IPS-20b (cell line): ENCODE measurements around the gene DMPK.
A peak's percentile ranks its signal among the peaks of the same experiment; 100 is the strongest.

Experiments used
- H3K27ac ChIP-seq: one replicate; pipeline ENCODE4 v1.5.1; 2013; ENCODE audit warnings: low read length
- H3K27me3 ChIP-seq: 2 replicates; pipeline ENCODE4 v1.6.1; 2013; ENCODE audit warnings: mild to moderate bottlenecking, low read length, inconsistent platforms; ENCODE audit not compliant: insufficient read depth
- H3K36me3 ChIP-seq: 2 replicates; pipeline ENCODE4 v1.6.1; 2013; ENCODE audit warnings: low read depth, mild to moderate bottlenecking, inconsistent platforms, low read length, moderate library complexity; ENCODE audit not compliant: insufficient read depth
- H3K4me1 ChIP-seq: 2 replicates; pipeline ENCODE4 v1.6.1; 2013; ENCODE audit warnings: mild to moderate bottlenecking, control low read depth, inconsistent platforms, low read length, moderate library complexity; ENCODE audit not compliant: insufficient read depth
- H3K4me3 ChIP-seq: 2 replicates; pipeline ENCODE4 v1.5.1; 2013; ENCODE audit warnings: mild to moderate bottlenecking, low read length, inconsistent platforms
- H3K9ac ChIP-seq: 2 replicates; pipeline ENCODE4 v1.6.1; 2013; ENCODE audit warnings: low read depth, mild to moderate bottlenecking, inconsistent platforms, low read length, moderate library complexity
- H3K9me3 ChIP-seq: 2 replicates; pipeline ENCODE4 v1.6.1; 2013; ENCODE audit warnings: mild to moderate bottlenecking, low read depth, low read length, inconsistent platforms; ENCODE audit not compliant: insufficient read depth

Gene DMPK

DNA sequence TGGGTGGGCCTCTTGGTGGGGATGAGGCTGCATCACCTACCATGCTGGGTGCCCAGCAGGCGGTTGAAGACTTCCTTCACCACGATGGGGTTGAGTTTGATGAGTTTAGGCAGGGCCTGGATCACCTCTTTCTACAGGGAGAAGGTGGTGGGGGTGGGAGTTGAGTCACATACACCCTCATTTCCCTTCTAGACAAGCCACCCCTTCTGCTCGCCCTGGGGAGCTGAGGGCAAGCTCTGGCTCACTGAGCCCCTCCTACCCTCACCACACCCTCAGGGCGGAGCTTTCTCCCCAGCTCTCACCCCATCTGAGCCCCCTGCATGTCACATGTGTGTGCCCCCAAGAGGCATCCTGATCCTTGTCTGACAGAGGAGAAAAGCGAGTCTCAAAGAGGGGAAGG is 40.4 kb upstream of the DMPK start:
- Histone ChIP-seq H3K9ac (no peak overlapping the region), H3K27ac (no peak overlapping the region), H3K9me3 (no peaks in the 10 kb centered on the region), H3K36me3 (peaks cover 82% of the 10 kb centered on the region), H3K27me3 (no peaks in the 10 kb centered on the region), H3K4me3 (no peak overlapping the region), H3K4me1 (peaks cover 8% of the 10 kb centered on the region; the same call in 1 of the 2 replicates)

DNA sequence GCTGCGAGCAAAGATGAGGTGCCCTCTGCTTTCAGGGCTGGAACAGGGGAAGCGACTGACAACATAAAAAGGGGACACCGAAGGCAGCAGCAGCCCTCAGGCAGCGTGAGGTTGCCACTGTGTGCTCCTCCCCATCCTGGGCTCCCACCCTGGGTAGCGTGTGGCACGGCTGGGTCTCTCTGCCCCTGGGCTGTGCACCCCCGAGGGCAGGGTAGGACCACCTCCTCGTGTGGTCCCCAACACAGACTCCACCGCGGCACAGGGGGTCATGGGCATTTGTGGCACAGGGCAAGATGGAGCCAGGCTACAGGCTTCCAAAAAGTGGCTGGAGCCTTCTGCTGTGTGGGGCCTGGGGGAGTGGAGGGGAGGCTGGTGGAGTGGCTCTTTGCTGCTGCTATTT is 39.3 kb upstream of the DMPK start:
- H3K9ac ChIP-seq, result no peak overlapping the region
- no peak overlapping the region for H3K4me3 ChIP-seq
- no peaks in the 10 kb centered on the region for H3K27me3 ChIP-seq
- no peaks in the 10 kb centered on the region for H3K9me3 ChIP-seq
- H3K27ac ChIP-seq, result no peak overlapping the region
- peaks cover 11% of the 10 kb centered on the region; the same call in 1 of the 2 replicates for H3K4me1 ChIP-seq
- H3K36me3 ChIP-seq, result peaks cover 70% of the 10 kb centered on the region

DNA sequence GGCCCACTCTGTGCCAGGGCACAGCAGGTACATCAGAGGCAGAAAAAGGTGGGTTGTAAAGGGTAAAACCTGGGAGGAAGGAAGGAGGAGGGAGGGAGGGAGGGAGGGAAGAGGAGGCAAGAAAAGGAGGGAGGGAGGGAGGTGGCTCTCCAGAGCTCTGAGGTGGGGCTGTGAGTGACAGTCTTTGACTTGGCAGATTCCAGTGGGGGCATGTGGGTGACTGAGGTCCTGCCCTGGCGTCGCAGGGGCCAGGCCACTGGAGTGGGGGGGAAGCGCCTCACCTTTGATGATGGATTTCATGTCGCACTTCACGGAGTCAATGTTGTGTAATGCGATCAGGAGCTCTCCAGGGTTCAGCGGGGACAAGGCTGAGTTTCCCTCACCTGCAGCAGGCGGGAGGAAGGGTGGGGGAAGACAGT is 38.8 kb upstream of the DMPK start:
- H3K9me3 ChIP-seq, result no peaks in the 10 kb centered on the region
- H3K27ac ChIP-seq, result no peak overlapping the region
- H3K4me1 ChIP-seq, result peaks cover 11% of the 10 kb centered on the region; the same call in 1 of the 2 replicates
- no peak overlapping the region for H3K4me3 ChIP-seq
- peaks cover 66% of the 10 kb centered on the region for H3K36me3 ChIP-seq
- no peak overlapping the region for H3K9ac ChIP-seq
- no peaks in the 10 kb centered on the region for H3K27me3 ChIP-seq

DNA sequence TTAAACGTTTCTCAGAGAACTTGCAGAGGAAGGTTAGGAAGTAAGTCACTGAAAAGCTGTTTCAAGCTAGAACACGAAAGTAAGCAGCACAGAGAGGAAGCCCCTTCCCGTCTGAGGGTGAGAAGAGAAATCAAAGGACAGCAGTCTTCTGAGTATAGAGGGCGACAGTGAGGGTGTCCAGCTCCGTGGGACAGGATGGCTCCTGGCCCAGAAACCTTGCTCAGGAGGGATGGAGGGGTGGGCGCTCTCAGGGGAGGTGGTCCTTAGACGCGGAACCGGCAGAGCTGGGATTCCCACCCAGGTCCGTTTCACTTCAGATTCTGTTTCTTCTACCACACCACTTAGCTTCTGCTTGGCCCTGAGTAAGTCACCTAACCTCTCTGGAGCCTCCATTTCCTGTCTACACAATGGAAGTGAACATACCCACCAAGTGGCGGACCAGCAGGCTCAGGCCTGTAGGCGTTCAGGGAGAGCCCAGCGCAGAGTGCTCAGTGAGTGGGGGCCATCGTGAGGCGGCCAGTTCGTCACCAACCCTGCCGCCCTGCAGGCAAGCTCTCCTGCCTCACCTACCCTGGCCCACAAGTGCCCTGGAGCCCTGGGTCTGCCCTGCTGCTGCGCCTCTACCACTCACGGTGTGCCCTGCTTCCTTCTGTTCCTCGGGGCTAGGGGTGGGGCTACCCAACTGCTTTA is 38.3 kb upstream of the DMPK start:
- H3K27ac ChIP-seq, result no peak overlapping the region

DNA sequence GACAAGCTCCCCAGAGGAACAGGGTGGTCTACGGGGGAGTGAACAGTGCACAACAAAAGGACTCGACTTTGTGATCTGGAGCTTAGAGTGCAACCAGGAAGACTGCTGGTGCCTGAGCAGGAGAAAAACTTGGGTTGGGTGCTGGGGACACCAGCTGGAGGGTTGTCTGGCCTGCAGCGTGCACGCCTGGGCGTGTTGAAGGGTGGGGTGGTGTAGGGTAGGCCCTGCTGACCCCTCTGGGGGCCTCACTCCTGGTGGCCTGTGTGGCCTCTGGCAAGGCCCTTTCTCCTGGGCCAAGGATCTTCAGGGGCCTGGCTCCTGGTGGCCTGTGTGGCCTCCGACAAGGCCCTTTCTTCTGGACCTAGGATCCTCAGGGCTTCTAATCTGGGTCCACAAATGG is 37.5 kb upstream of the DMPK start:
- H3K9ac ChIP-seq, result no peak overlapping the region
- H3K27ac ChIP-seq, result no peak overlapping the region
- H3K4me1 ChIP-seq, result peaks cover 11% of the 10 kb centered on the region; the same call in 1 of the 2 replicates
- H3K27me3 ChIP-seq, result no peaks in the 10 kb centered on the region
- no peaks in the 10 kb centered on the region for H3K9me3 ChIP-seq
- H3K36me3 ChIP-seq, result peaks cover 52% of the 10 kb centered on the region
- H3K4me3 ChIP-seq, result no peak overlapping the region

More for the DNA sequence above, 38.3 kb upstream of the DMPK start:
- Histone ChIP-seq H3K36me3 (peaks cover 60% of the 10 kb centered on the region), H3K4me1 (peaks cover 11% of the 10 kb centered on the region; the same call in 1 of the 2 replicates), H3K9ac (no peak overlapping the region), H3K9me3 (no peaks in the 10 kb centered on the region), H3K4me3 (no peak overlapping the region), H3K27me3 (no peaks in the 10 kb centered on the region)

DNA sequence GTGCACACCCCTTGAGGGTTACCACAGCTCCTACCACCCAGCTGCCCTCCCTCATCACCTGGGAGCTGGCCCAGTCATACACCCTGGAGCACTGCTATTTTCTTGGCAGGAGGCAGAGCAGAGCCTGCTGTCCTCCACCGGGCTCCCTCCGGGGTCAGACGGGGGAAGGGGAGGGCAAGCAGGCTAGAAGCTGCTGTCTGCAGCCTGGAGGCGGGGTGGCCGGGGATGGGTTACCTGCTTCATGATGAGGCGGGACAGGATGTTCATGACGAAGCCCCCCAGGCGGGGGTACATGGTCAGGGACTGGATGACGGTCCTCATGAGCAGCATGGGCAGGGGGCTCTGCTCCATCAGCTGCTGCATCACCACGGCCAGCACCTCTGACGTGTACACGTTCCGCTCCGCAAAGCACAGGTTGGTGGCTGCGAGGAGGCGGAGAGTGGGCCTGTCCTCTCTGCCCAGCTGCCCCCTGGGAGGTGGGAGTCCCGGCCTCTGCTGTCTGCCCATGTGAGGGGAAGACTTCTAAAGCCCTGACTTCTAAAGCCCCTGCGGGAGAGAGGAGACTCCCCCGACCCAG is 35.5 kb upstream of the DMPK start:
- H3K4me3 ChIP-seq, result peak overlapping the region; percentile 41; the same call in 1 of the 2 replicates
- peaks cover 17% of the 10 kb centered on the region; the same call in 1 of the 2 replicates for H3K4me1 ChIP-seq
- peak overlapping the region; percentile 53; the same call in 1 of the 2 replicates for H3K9ac ChIP-seq
- H3K9me3 ChIP-seq, result no peaks in the 10 kb centered on the region
- peak overlapping the region; percentile 57 for H3K27ac ChIP-seq
- H3K27me3 ChIP-seq, result no peaks in the 10 kb centered on the region
- peaks cover 33% of the 10 kb centered on the region for H3K36me3 ChIP-seq

DNA sequence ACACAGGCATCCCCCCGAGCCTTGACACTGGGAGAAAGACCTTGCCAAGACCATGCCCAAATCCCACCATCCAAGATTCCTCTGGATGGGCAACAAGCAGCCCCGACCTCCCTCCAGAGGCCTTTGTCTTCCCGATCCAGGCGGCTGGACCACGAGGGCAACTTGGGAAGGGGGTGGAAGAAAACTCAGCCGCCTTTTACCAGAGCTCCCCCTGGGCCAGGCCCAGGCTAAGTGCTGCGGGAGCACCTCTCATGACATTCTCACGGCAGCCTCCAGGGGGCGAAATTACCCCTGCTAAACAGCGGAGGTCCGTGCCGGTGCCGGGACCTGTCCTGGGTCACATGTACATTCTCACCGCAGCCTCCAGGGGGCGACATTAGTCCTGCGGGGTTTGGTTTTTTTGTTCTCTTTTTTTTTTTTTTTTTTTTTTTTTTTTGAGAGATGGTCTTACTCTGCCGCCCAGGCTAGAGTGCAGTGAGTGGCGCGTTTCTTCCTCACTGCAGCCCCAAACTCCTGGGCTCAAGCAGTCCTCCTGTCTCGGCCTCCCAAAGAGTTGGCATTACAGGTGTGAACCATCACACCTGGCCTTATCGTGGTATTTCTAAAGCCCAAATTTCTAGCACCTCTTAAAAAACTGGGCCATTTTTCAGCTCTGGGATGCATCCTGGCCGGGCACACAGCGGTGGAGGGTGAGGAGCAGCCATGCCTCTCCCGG is 34.9 kb upstream of the DMPK start:
- Histone ChIP-seq H3K4me1 (peaks cover 17% of the 10 kb centered on the region; the same call in 1 of the 2 replicates), H3K9ac (peak overlapping the region; percentile 79; the same call in 1 of the 2 replicates), H3K36me3 (peaks cover 27% of the 10 kb centered on the region), H3K4me3 (peak overlapping the region; percentile 79), H3K27me3 (no peaks in the 10 kb centered on the region), H3K9me3 (no peaks in the 10 kb centered on the region), H3K27ac (peak overlapping the region; percentile 57)

DNA sequence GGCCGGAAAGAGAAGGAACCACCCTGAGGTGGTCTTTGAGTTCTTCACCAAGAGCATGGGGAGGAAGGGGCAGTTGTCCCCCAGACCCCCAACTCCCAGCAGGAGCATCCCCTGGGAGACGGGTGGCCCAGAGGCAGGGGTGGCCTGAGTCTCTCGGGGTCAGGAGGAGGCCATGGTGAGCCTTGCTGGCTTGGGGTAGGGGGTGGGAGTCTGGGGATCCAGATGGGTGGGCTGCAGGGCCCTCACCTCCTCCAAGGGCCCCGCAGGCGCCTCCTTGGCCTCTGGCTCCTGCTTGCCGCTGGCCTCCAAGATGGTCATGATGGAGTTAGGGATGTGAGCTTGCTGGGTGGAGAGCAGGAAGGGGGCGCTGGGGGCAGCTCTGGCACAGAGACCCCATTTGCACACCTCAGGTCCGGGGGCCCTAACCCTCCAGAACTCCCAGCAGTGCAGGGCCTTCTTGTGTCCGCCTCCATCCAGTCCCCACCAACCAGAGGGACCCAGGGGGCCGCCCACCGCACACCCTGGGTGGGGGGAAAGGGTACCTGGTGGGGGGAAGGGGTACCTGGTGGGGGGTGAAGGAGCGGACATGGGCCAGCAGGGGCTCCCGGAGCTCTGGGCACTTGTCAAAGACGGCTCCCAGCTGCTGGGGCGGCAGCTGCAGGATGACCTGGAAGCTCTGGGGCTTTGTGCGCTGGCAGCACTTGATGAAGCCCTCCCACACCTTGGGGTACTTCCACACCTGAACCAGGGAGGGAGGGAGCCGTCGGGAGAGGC is 34.1 kb upstream of the DMPK start:
- Histone ChIP-seq H3K9me3 (no peaks in the 10 kb centered on the region), H3K9ac (peak overlapping the region; percentile 79), H3K4me1 (peaks cover 17% of the 10 kb centered on the region; the same call in 1 of the 2 replicates), H3K27me3 (no peaks in the 10 kb centered on the region), H3K4me3 (peak overlapping the region; percentile 79), H3K36me3 (peaks cover 21% of the 10 kb centered on the region), H3K27ac (peak overlapping the region; percentile 22)

DNA sequence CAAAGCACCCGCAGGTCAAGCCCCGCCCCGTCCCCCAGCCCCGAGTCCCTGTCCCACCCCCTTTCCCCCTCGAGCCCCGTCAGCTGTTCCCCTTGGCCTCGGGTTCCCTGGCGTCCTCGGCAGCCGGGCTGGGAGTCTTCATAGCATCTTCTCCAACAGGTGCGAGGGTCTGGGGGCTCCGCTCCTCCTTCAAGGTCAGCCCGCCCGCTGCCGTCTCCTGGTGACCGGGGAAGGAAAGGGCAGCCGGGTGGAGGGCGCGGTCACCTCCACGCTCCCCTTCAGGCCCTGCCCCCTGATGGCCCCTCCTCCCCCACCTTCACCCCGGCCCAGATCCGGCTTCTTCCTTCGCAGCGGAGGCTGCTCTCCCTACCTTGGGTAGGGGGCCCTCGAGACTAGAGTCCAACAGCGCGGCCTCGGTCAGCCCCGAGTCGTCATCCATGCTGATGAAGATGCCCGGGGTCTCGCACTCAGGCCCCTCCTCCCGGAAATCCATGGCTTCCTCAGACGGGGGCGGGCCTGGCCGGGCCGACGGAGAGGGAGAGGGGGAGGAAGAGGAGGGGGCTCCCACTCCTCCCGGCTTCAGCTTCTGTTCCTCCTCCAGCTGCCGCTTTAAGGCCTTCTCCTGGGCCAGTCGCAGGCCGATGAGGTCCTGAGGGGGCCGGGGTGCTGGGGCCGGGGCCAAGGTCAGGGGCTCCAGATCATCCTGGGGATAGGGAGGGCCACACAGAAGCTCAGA is 33.4 kb upstream of the DMPK start:
- peak overlapping the region; percentile 79 for H3K9ac ChIP-seq
- H3K4me1 ChIP-seq, result peaks cover 17% of the 10 kb centered on the region; the same call in 1 of the 2 replicates
- H3K36me3 ChIP-seq, result peaks cover 14% of the 10 kb centered on the region
- H3K27ac ChIP-seq, result peak overlapping the region; percentile 42
- H3K4me3 ChIP-seq, result peak overlapping the region; percentile 79
- no peaks in the 10 kb centered on the region for H3K9me3 ChIP-seq
- H3K27me3 ChIP-seq, result no peaks in the 10 kb centered on the region

DNA sequence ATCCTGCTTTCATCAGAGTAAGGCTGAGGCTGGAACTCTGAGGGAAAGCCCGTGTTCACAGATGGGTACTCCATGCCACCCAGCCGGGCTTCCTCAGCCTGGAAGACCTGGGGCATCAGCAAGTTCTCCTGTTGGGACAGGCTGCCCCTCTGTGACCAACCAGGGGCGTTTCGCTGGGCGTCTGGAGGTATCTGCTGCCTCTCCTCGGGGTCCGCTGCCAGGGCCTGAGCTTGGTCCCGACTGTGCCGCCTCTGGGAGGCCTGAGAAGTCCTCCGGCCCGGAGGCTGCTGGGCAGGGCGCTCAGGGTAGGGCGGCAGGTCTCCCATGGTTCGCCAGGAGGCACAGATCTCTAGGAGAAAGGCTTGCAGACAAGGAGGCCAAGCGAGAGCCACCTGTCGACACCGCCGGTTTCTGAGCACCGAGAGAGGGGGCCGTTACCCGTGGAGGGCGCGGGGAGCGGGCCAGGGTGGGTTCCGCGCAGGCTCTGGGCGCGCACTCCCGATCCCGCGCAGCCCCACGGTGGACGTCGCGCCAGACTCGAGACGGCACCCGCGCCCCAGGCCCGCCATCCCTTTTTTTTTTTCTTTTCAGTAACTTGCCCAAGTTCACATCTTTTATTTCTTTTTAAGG is 32.7 kb upstream of the DMPK start, which contains the start of gene RSPH6A:
RSPH6A (minus strand) TSS at position 458 of the 630 bp plus-strand sequence; CDS start at position 326, 132 bp downstream.
- peak within 1 kb of the TSS; percentile 79 for H3K4me3 ChIP-seq
- no peaks in the 10 kb centered on the region for H3K9me3 ChIP-seq
- peaks cover 8% of the 10 kb centered on the region for H3K36me3 ChIP-seq
- H3K9ac ChIP-seq, result peak within 1 kb of the TSS; percentile 79
- H3K27ac ChIP-seq, result peak within 1 kb of the TSS; percentile 42
- H3K4me1 ChIP-seq, result peaks cover 17% of the 10 kb centered on the region; the same call in 1 of the 2 replicates
- H3K27me3 ChIP-seq, result no peaks in the 10 kb centered on the region
